ENCODE data around the gene PDK2. TPM values are rescaled to one million over a fixed set of nuclear protein-coding genes. Genes with fewer than 3 reads are reported as not detected.

The PDK2 gene
- polyA plus RNA-seq, 1 experiment = 155 TPM

GRCh38 chr17:50143461-50144176, 48.5 kb downstream of the PDK2 start:
- TF ChIP-seq, protein P1, sequence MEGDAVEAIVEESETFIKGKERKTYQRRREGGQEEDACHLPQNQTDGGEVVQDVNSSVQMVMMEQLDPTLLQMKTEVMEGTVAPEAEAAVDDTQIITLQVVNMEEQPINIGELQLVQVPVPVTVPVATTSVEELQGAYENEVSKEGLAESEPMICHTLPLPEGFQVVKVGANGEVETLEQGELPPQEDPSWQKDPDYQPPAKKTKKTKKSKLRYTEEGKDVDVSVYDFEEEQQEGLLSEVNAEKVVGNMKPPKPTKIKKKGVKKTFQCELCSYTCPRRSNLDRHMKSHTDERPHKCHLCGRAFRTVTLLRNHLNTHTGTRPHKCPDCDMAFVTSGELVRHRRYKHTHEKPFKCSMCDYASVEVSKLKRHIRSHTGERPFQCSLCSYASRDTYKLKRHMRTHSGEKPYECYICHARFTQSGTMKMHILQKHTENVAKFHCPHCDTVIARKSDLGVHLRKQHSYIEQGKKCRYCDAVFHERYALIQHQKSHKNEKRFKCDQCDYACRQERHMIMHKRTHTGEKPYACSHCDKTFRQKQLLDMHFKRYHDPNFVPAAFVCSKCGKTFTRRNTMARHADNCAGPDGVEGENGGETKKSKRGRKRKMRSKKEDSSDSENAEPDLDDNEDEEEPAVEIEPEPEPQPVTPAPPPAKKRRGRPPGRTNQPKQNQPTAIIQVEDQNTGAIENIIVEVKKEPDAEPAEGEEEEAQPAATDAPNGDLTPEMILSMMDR (IDR thresholded peaks at IDR 0.05; ENCODE audit: insufficient read depth, low read depth, low read length) = no peak
- POLR2A ChIA-PET = no interaction called here

DNA sequence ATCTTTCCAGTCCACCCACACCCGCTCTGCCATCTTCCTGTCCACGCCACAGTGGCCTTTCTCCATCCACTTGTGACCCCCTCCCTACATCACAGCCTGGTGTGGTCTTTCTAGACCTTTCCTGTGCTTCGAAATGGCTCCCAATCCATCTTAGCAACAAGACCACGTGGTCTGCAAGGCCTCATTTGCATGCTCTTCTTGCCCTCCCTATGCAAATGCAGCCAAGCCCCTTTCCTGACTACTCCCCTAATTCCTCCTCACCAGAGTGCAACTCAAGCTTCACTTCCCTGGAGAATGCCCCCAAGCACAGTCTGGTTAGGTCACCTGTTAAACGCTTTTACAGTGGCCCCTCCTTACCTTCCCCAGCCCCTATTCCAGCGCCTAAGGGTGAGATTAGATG, 49.2 kb downstream of the PDK2 start:
- TF ChIP-seq, protein P1 (IDR thresholded peaks at IDR 0.05; ENCODE audit: insufficient read depth, low read depth, low read length) = no peak
- Histone ChIP-seq H3K27me3 (ENCODE audit: control insufficient read depth, insufficient read depth, low read length) (no peaks in the 10 kb centered on the region), H3K36me3 (ENCODE audit: control insufficient read depth, insufficient read depth, low read length) (peaks cover 41% of the 10 kb centered on the region), H3K4me3 (ENCODE audit: low read depth, low read length) (no peak overlapping the region)
- POLR2A ChIA-PET = no interaction called here
- CTCF ChIA-PET = interaction anchor here (1.1 to 4.4 kb wide), 4 partner anchors 8 to 126 kb away, joined by 3 to 20 read pairs (median 5); no protein-coding TSS in a partner anchor
- no peak for DNase-seq (ENCODE audit: low read depth)

More at GRCh38 chr17:50143461-50144176, 48.5 kb downstream of the PDK2 start:
- Histone ChIP-seq H3K27me3 (ENCODE audit: control insufficient read depth, insufficient read depth, low read length) (no peaks in the 10 kb centered on the region), H3K4me3 (ENCODE audit: low read depth, low read length) (no peak overlapping the region), H3K36me3 (ENCODE audit: control insufficient read depth, insufficient read depth, low read length) (peaks cover 48% of the 10 kb centered on the region)
- DNase-seq (ENCODE audit: low read depth) = no peak
- CTCF ChIA-PET = interaction anchor here (0.6 to 2.5 kb wide), 3 partner anchors 18 to 117 kb away, joined by 3 to 7 read pairs (median 3); no protein-coding TSS in a partner anchor

GRCh38 chr17:50144845-50145531, 49.8 kb downstream of the PDK2 start:
- no peak overlapping the region for H3K4me3 ChIP-seq (ENCODE audit: low read depth, low read length)
- H3K27me3 ChIP-seq (ENCODE audit: control insufficient read depth, insufficient read depth, low read length) = no peaks in the 10 kb centered on the region
- ChIA-PET POLR2A (no interaction called here), CTCF (interaction anchor here (1.0 to 4.4 kb wide), 7 partner anchors 9 to 151 kb away, joined by 3 to 20 read pairs (median 7); no protein-coding TSS in a partner anchor)
- H3K36me3 ChIP-seq (ENCODE audit: control insufficient read depth, insufficient read depth, low read length) = peaks cover 37% of the 10 kb centered on the region
- TF ChIP-seq, protein P1 (IDR thresholded peaks at IDR 0.05; ENCODE audit: insufficient read depth, low read depth, low read length) = no peak
- DNase-seq (ENCODE audit: low read depth) = no peak

DNA sequence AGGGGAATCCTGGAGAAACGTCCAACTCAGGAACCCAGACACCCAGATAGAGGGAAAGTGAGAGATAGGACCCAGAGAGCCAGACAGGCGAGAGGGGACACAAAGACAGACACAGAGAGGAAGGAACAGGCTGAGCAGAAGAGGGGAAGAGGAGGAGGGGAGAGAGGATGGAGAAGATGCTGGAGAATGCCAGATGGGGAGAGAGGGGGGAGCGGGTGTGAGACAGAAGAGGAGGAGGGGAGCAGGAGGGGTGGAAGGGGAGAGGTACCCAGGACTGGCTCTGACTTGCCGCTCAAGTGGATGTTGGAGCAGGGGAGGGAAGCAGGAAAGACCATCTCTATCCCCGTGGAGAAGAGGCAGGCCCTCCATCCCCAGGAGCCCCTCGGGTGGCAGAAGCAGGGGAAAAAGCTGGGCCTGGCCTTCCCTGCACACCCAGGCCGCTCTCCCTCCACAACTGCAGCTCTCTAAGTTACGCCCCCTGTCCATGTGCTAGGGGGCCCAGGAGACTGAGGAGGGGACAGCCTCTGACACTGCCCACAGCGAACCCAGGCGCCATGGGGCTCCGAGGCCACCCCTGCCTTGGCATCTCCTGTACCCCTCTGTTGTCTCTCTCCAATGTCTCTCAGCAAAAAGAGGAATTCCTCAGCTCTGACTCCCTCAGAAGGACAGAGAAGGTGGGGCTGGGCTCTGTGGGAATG, 50.5 kb downstream of the PDK2 start:
- no peak for DNase-seq (ENCODE audit: low read depth)
- ChIA-PET CTCF (interaction anchor here (0.7 to 4.4 kb wide), 13 partner anchors 9 to 151 kb away, joined by 3 to 20 read pairs (median 5); no protein-coding TSS in a partner anchor), POLR2A (no interaction called here)
- peaks cover 32% of the 10 kb centered on the region for H3K36me3 ChIP-seq (ENCODE audit: control insufficient read depth, insufficient read depth, low read length)
- TF ChIP-seq, protein P1 (IDR thresholded peaks at IDR 0.05; ENCODE audit: insufficient read depth, low read depth, low read length) = no peak
- peak overlapping the region; percentile 19; the same call in 1 of the 2 replicates for H3K4me3 ChIP-seq (ENCODE audit: low read depth, low read length)
- H3K27me3 ChIP-seq (ENCODE audit: control insufficient read depth, insufficient read depth, low read length) = no peaks in the 10 kb centered on the region
